GM18505 (cell line): Measurements from ENCODE around the gene RNF220.
"Not testable (repeated sequence)": the region's sequence is repeated elsewhere in the genome, so short reads cannot be mapped to it uniquely, and the experiment has no call there.

Source experiments
- ATAC-seq: cut with Tn5 transposase; IDR thresholded peaks from one replicate; pipeline ENCODE4 v1.9.1; 2021; ENCODE audit not compliant: unreplicated experiment
- POLR2A ChIP-seq: IDR thresholded peaks from 4 replicates; pipeline ENCODE4 v1.6.1; 2011; ENCODE audit warnings: borderline replicate concordance; ENCODE audit not compliant: insufficient read depth, insufficient read length; ENCODE audit errors: extremely low read depth

Gene RNF220

GRCh38 chr1:44693900-44694299 lies 288.8 kb downstream of the RNF220 start:
- ATAC-seq, result no peak

GRCh38 chr1:44694863-44695478 lies 289.9 kb downstream of the RNF220 start:
- ATAC-seq, result peak; percentile 60
- TF ChIP-seq POLR2A, result no peak

More at GRCh38 chr1:44693900-44694299, 288.8 kb downstream of the RNF220 start:
- TF ChIP-seq POLR2A, result no peak

- TF ChIP-seq POLR2A, result no peak
- ATAC-seq, result no peak
Observed at GRCh38 chr1:44695671-44696070, 290.6 kb downstream of the RNF220 start.

DNA sequence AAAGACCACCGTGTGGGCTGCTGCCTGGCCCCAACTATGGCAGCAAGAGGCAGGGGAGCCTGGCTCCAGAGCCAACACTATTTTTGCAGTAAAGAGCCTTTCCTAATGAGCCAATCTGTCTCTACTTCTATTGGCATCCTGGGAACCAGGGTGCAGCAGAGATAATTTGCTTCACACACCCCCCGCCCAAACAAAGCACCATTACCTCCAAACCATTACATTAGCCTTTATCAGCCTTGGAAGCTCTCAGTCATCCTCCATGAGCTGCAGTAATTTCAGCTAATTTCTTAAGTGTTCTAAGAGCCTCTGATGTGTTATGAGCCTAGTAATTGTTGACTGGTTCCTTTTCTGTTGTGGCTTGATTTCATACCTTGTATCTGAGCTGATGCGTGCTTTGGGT lies 291.0 kb downstream of the RNF220 start:
- TF ChIP-seq POLR2A, result no peak
- no peak for ATAC-seq

- ATAC-seq, result no peak
- peak; percentile 16 for TF ChIP-seq POLR2A
Observed at GRCh38 chr1:44696789-44697345, 291.8 kb downstream of the RNF220 start.

DNA sequence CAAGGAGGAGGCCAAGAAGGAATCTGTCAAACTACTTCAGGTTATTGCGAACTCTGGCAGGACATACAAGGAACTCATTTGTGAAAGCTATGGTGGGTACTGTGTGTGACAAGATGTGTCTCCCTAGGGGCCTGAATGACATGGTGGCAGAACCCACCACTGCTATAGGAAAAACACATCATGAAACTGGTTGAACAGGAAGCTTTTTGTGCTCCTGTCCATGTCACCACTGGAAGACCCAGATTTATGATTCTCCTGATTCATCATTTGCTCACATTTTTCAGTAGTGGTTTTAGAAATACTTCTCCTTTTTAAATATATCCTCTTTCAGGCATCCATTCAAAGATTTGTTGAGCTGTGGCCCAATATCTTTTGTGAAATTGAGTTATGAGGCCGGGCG lies 293.1 kb downstream of the RNF220 start:
- ATAC-seq, result no peak
- no peak for TF ChIP-seq POLR2A

DNA sequence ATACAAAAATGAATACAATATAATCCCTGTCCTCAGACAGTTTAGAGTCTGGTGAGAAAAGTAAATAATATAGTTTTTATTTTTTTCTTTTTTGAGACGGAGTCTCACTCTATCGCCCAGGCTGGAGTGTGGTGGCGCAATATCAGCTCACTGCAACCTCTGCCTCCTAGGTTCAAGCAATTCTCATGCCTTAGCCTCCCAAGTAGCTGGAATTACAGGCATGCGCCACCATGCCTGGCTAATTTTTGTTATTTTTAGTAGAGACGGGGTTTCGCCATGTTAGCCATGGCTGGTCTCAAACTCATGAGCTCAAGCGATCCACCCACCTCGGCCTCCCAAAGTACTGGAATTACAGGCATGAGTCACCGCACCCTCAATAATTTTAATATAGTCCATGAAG lies 294.3 kb downstream of the RNF220 start:
- not testable (repeated sequence) for ATAC-seq

DNA sequence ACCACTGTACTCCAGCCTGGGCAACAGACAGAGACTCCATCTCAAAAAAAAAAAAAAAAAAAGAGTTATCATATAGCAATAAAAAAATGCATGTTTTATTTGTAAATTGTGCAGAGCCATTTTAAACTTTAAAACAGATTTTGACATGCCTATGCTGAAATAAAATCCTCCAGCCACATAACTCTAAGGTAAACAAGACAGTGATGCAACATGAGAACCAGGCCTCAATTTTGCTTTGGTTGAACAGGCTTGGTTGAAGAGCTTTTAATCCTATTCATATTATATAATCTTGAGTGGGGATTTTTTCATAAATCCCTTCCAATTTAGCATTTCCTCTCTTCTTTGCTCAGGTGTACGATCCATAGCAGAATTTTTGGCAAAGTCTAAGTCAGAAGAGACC lies 295.5 kb downstream of the RNF220 start:
- TF ChIP-seq POLR2A, result no peak
- ATAC-seq, result no peak

GRCh38 chr1:44701141-44701573 lies 296.1 kb downstream of the RNF220 start:
- TF ChIP-seq POLR2A, result no peak

More at GRCh38 chr1:44701141-44701573, 296.1 kb downstream of the RNF220 start:
- no peak for ATAC-seq
